ENCODE measurements around the gene KIFC1. TPM values are rescaled to one million over a fixed set of nuclear protein-coding genes. Genes with fewer than 3 reads are reported as not detected.
A peak's percentile ranks its signal among the peaks of the same experiment; 100 is the strongest.

KIFC1 gene
- total and polyA plus RNA-seq, 8 donors = 0.46 to 15.4 (median 6.6) TPM; not detected in 1

- no peaks in the 10 kb centered on the region for H3K9me3 ChIP-seq
- H3K4me3 ChIP-seq = peak overlapping the region; percentile 56 to 63 (median 60)
- no peaks in the 10 kb centered on the region for H3K36me3 ChIP-seq
- H3K27me3 ChIP-seq = no peaks in the 10 kb centered on the region
- 4 to 8% (median 6%) methylated on average over 12 of the region's 12 CpGs for WGBS, 5 donors
- TF ChIP-seq POLR2AphosphoS5 (IDR thresholded peaks at IDR 0.05) (no peak), CTCF (IDR thresholded peaks at IDR 0.05) (no peak), EP300 (IDR thresholded peaks at IDR 0.05) (no peak), POLR2A (IDR thresholded peaks at IDR 0.05) (no peak)
- peak overlapping the region; percentile 70 to 95 (median 93) for H3K27ac ChIP-seq
- peaks cover 38 to 73% (median 62%) of the 10 kb centered on the region in 4 donors for H3K4me1 ChIP-seq
- DNase-seq = peak in 1 of 2 donors; percentile 55
- intact Hi-C loops (cut with DNase I; ENCODE audit: low total_unique reads) = no loop called here
Observed at GRCh38 chr6:33426590-33427511, 35.2 kb downstream of the KIFC1 start.

GRCh38 chr6:33427585-33428223 lies 36.1 kb downstream of the KIFC1 start:
- TF ChIP-seq POLR2AphosphoS5 (IDR thresholded peaks at IDR 0.05) (no peak), EP300 (IDR thresholded peaks at IDR 0.05) (no peak), CTCF (IDR thresholded peaks at IDR 0.05) (no peak), POLR2A (IDR thresholded peaks at IDR 0.05) (no peak)
- H3K4me1 ChIP-seq = peaks cover 38 to 80% (median 66%) of the 10 kb centered on the region in 4 donors
- WGBS, 5 donors = 0 to 1% (median 0%) methylated on average over 1 to 78 of the region's 79 CpGs

DNA sequence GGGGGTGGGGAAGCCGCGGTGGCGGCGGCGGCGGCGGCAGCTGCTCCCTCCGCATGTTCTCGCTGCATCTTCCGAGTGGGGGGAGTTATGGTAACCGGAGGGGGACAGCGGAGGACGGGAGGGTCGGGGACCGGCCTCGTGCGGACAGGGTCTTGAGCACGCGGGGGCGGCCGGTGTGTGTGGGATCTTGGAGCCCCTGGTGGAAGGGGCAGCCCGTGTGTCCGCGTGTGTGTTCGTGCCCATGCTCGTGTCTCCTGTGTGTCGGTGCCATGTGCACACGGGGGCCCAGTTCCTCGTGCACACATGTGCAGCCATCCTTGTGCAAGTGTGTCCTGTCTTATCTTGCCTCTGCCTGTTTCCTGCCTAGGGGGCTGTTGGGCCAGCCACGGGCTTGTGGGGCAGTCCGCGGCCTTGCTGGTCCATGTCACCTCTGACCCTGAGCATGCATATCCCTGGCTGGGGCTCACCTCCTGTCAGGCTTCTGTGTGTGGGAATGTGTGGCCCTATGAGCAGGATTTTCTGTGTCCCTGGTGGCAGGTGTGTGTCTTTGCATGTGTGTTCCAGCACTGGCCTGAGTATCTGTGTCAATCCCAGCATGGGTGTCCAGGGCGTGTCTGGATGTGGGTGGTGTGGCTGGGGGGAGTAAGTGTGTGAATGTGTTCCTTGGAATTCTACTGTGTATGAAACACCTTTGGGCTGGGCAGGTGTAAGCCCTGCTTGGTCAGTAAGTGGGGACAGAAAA lies 36.8 kb downstream of the KIFC1 start:
- intact Hi-C loops (cut with DNase I; ENCODE audit: low total_unique reads) = no loop called here
- 5 to 8% (median 7%) methylated on average over 8 to 33 of the region's 33 CpGs for WGBS, 5 donors
- peak in 1 of 2 donors; percentile 70 for DNase-seq
- Histone ChIP-seq H3K36me3 (peaks cover 0 to 6% (median 0%) of the 10 kb centered on the region in 4 donors), H3K27me3 (no peaks in the 10 kb centered on the region), H3K4me1 (peaks cover 38 to 87% (median 69%) of the 10 kb centered on the region in 4 donors), H3K4me3 (peak overlapping the region; percentile 55 to 63 (median 60)), H3K9me3 (no peaks in the 10 kb centered on the region), H3K27ac (peak overlapping the region; percentile 51 to 95 (median 69))
- TF ChIP-seq CTCF (IDR thresholded peaks at IDR 0.05) (peak in 4 of 7 experiments; percentile 11 to 46 (median 24)), POLR2AphosphoS5 (IDR thresholded peaks at IDR 0.05) (no peak)

More at GRCh38 chr6:33427585-33428223, 36.1 kb downstream of the KIFC1 start:
- H3K36me3 ChIP-seq = peaks cover 0 to 3% (median 0%) of the 10 kb centered on the region in 4 donors
- DNase-seq = peak; percentile 67 to 86
- H3K27ac ChIP-seq = peak overlapping the region; percentile 70 to 95 (median 93)
- peak overlapping the region; percentile 55 to 63 (median 60) for H3K4me3 ChIP-seq
- H3K27me3 ChIP-seq = no peaks in the 10 kb centered on the region
- intact Hi-C loops (cut with DNase I; ENCODE audit: low total_unique reads) = no loop called here
- H3K9me3 ChIP-seq = no peaks in the 10 kb centered on the region

Data from stomach (tissue), 9 donors.